ACC112 (cell line): ENCODE results near the gene OTOG.

ENCODE experiments used
- H2AFZ ChIP-seq: fragments of 200-600 bp; sonication (generic); one replicate; pipeline ENCODE4 v1.6.0; 2017; ENCODE audit warnings: antibody characterized with exemption, low read length; ENCODE audit not compliant: unreplicated experiment
- H3K27ac ChIP-seq: fragments of 200-600 bp; sonication (generic); 2 replicates; pipeline ENCODE4 v1.5.1; 2014; ENCODE audit warnings: low read depth, mild to moderate bottlenecking, antibody characterized with exemption, low read length, moderate library complexity
- H3K27me3 ChIP-seq: fragments of 200-600 bp; sonication (generic); 2 replicates; pipeline ENCODE4 v1.6.1; 2014; ENCODE audit warnings: mild to moderate bottlenecking, antibody characterized with exemption, low read length, moderate library complexity, mixed read lengths; ENCODE audit not compliant: insufficient read depth
- H3K36me3 ChIP-seq: fragments of 200-600 bp; sonication (generic); 2 replicates; pipeline ENCODE4 v1.6.1; 2016; ENCODE audit warnings: mild to moderate bottlenecking, antibody characterized with exemption, low read length, moderate library complexity, mixed read lengths; ENCODE audit not compliant: insufficient read depth
- H3K4me1 ChIP-seq: fragments of 200-600 bp; sonication (generic); one replicate; pipeline ENCODE4 v1.6.1; 2016; ENCODE audit warnings: low read length, mixed read lengths; ENCODE audit not compliant: insufficient read depth, unreplicated experiment, control insufficient read depth
- H3K4me3 ChIP-seq: fragments of 200-600 bp; sonication (generic); 2 replicates; pipeline ENCODE4 v1.5.1; 2014; ENCODE audit warnings: mild to moderate bottlenecking, low read depth, low read length
- H3K79me2 ChIP-seq: fragments of 200-600 bp; sonication (generic); one replicate; pipeline ENCODE4 v1.6.0; 2016; ENCODE audit warnings: low read length; ENCODE audit not compliant: control insufficient read depth, unreplicated experiment, insufficient read depth

The OTOG gene

DNA sequence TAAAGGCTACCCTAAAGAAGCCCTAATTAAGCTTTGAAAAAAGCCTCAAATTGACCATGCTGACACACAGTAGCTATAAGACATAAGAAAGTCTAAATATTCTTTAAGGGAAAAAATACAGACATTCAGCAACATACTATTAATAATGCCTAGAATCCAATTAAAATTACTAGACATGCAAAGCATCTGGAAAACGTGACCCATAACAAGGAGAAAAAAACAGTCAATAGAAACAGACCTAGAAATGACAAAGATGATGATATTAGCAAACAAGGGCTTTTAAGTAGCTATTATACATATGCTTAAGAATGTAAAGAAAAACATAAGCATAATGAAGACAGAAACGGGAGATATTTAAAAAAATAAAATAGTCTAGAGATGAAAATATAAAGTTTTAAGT, 108.6 kb downstream of the OTOG start:
- Histone ChIP-seq H3K27ac (no peak overlapping the region), H3K27me3 (no peaks in the 10 kb centered on the region), H3K4me1 (peaks cover 10% of the 10 kb centered on the region), H3K4me3 (no peak overlapping the region), H2AFZ (no peak overlapping the region), H3K36me3 (no peaks in the 10 kb centered on the region), H3K79me2 (no peaks in the 10 kb centered on the region)

DNA sequence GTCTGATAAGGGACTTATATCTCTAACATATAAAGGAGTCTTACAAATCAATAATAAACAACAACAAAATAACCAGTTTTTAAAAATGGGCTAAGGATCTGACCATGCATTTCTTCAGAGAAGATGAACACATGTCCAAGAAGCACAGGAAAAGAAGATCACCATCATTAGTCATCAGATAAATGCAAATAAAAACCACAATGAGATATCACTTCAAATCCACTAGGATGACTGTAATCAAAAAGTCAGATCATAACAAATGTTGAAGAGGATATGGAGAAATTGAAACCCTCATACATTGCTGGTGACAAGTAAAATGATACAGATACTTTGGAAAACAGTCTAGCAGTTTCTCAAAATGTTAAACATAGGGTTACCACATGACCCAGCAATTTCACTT, 111.2 kb downstream of the OTOG start:
- Histone ChIP-seq H3K27me3 (no peaks in the 10 kb centered on the region), H3K79me2 (no peaks in the 10 kb centered on the region), H3K4me3 (no peak overlapping the region), H3K36me3 (no peaks in the 10 kb centered on the region), H3K4me1 (peaks cover 4% of the 10 kb centered on the region), H3K27ac (no peak overlapping the region), H2AFZ (no peak overlapping the region)

DNA sequence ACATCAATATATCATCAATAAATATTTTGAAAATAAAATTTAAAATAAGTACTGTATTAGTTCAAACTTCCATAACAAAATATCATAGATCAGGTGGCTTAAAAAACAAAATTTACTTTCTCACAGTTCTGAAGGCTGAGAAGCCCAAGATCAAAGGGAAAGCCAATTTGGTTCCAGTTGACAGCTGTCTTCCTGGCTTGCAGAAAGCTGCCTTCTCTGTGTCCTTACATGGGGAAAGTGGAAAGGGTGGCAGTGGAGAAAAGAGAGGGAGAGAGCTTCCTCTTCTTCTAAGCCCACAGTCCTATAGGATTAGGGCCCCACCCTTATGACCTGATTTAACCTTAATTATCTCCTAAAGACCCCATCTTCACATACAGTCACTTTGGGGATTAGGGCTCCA, 121.1 kb downstream of the OTOG start:
- Histone ChIP-seq H3K27ac (no peak overlapping the region), H2AFZ (no peak overlapping the region), H3K4me1 (no peaks in the 10 kb centered on the region), H3K79me2 (no peaks in the 10 kb centered on the region), H3K4me3 (no peak overlapping the region), H3K27me3 (peaks cover 75% of the 10 kb centered on the region), H3K36me3 (no peaks in the 10 kb centered on the region)

DNA sequence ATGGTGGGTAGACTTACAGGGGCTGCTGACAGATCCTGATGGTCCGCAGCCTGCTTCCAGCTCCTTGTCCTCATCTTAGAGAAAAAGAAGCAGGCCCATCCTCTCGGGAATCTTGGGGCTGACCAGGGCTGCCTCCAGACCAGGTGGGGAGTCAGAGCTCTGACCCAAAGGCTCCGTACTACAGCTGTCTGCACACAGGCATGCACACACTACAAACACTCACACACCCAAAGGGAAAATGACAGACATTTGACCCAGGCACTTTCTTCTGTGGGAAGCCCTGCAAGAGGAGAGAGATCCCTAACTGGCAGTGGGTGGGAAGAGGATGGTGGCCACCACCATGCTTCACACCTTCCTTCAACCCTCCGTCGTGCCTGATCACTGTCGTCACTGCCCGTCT, 125.4 kb downstream of the OTOG start:
- H3K36me3 ChIP-seq: no peaks in the 10 kb centered on the region
- H3K79me2 ChIP-seq: no peaks in the 10 kb centered on the region
- no peak overlapping the region for H3K27ac ChIP-seq
- H3K4me1 ChIP-seq: peaks cover 14% of the 10 kb centered on the region
- no peak overlapping the region for H3K4me3 ChIP-seq
- peaks cover 65% of the 10 kb centered on the region for H3K27me3 ChIP-seq
- no peak overlapping the region for H2AFZ ChIP-seq

DNA sequence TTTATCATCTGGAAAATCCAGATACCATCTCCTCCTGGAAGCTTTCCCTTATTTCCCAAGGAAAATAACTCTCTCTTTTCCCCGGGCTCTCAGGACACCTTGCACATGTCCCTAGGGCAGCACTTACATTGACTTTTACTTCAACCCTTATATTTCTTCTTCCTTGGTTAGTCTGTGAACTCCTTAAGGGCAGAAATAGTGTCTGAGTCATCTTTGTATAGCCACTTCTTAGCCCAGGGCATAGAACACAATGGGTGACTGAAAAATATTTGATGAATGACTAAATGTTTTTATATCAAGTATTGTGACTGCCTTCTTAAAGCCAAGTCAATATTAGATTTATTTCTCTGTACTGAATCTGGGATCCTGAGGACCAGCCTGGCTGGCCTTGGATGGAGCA, 126.9 kb downstream of the OTOG start:
- Histone ChIP-seq H3K4me1 (peaks cover 14% of the 10 kb centered on the region), H2AFZ (no peak overlapping the region), H3K27me3 (peaks cover 62% of the 10 kb centered on the region), H3K27ac (no peak overlapping the region), H3K79me2 (no peaks in the 10 kb centered on the region), H3K36me3 (no peaks in the 10 kb centered on the region), H3K4me3 (no peak overlapping the region)

DNA sequence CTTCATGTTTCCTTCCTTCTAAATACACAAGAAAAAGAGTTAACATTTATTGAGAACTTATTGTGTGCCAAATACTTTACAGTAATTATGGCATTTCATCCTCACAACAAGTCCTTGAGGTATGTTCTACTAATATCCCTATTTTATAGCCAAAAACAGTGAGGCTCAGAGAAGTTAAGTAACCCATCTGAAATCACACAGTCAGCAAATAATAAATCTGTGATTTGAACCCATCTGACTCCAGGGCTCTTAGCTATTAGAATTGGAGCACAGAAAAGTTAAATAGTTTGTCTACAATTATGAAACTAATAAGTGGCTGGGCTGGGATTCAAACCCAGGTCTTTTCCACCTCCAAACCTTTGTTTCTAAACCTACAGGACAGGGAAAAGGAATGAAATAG, 135.8 kb downstream of the OTOG start:
- H3K4me3 ChIP-seq: no peak overlapping the region
- H3K27ac ChIP-seq: 0 out of 2 replicates have a peak overlapping the region, but pooled peaks have one; percentile 14
- H3K36me3 ChIP-seq: no peaks in the 10 kb centered on the region
- H2AFZ ChIP-seq: no peak overlapping the region
- H3K27me3 ChIP-seq: peaks cover 57% of the 10 kb centered on the region
- H3K79me2 ChIP-seq: no peaks in the 10 kb centered on the region
- peaks cover 14% of the 10 kb centered on the region for H3K4me1 ChIP-seq

DNA sequence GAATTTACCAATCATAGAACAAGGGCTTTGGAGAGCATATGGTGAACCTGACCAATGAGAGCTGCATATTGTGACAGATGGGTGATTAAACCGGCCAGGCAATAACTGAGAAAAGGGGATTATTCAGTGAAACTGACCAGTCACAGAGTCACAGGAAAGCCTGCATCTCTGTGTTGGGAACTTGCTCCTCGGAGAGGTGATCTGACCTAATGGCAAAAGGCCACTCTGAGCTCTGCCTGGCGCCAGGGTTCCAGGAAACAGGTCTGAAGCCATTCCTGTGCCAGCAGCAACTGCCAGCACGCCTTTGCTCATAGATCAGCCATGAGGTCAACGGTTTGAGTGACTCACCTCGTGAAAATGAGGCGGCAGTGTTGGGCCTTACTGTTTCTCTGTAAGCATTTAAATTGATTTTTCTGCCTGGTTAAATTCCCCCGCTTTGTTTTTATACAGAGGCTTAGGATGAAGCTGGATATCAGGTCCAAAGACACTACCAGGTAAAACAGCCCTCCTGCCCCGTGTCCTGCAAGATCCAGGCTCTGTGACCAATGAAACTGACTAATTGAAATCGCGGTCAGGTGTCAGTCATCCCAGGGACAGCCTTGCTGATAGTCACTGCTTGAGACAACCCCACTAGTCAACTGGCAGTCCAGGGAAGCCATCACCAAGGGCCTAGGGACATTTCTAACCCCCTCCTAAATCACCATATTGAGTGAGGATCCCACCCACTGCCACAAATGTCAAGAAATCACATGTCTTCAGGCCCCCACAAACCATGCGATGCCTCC, 136.5 kb downstream of the OTOG start:
- H3K4me3 ChIP-seq: no peak overlapping the region
- H2AFZ ChIP-seq: no peak overlapping the region
- peaks cover 14% of the 10 kb centered on the region for H3K4me1 ChIP-seq
- no peaks in the 10 kb centered on the region for H3K36me3 ChIP-seq
- 0 out of 2 replicates have a peak overlapping the region, but pooled peaks have one; percentile 14 for H3K27ac ChIP-seq
- peaks cover 60% of the 10 kb centered on the region for H3K27me3 ChIP-seq
- H3K79me2 ChIP-seq: no peaks in the 10 kb centered on the region

DNA sequence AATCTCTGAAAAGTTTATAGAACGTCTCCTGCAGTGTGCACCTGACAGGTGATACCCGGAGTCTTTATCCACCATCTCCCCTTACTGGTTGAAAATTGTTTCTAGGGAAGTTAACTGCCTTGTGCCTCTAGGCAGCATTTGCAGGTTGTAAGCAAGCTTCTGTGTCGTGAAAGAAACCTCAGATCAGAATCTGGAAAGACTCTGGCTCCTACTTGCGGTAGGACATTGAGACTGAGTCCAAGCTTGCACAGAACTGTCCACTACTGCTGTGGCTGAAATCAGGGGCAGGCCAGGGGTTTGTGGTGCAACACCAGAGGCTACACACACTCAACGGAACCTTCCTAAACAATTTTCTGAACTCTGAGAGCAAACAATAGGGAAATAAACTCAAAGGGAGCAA, 137.5 kb downstream of the OTOG start:
- Histone ChIP-seq H3K4me3 (no peak overlapping the region), H3K36me3 (no peaks in the 10 kb centered on the region), H2AFZ (no peak overlapping the region), H3K27me3 (peaks cover 62% of the 10 kb centered on the region), H3K79me2 (no peaks in the 10 kb centered on the region), H3K27ac (no peak overlapping the region), H3K4me1 (peaks cover 14% of the 10 kb centered on the region)

DNA sequence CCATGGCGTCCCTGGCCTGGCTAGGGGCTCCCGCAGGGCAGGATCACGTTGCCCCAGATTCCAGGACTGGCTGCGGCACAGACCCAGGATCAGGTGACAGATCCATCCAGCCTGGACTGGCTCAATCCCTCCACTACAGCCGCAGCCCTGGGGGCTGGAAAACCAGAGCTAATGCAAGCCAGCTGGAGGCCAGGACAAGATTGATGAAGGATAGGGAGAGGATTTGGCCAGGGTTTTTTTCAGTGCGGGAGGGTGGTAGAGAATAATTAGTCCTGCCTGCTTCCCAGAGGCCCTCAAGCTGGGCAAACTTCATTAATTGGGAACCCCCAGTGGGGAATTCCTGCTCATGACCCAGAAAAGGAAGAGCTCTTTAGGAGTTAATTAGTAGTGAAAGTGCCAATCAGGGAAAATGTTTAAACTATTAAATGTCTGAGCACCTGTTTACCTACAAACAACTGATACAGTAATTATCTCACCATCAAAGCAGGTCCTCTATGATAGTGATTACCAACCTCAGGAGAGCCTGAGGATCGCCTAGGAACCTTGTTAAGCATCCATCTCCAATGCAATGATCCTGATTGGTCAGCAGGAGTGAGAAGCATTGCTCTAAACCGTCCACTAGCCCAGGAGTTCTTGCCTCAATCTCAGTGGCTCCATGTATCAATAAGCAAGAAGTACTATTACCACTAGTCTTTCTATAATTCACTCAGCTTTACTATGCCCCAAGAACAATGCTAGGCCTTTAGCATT, 139.3 kb downstream of the OTOG start:
- Histone ChIP-seq H3K4me3 (no peak overlapping the region), H3K4me1 (peaks cover 14% of the 10 kb centered on the region), H3K36me3 (no peaks in the 10 kb centered on the region), H2AFZ (no peak overlapping the region), H3K79me2 (no peaks in the 10 kb centered on the region), H3K27ac (no peak overlapping the region), H3K27me3 (peaks cover 69% of the 10 kb centered on the region)

DNA sequence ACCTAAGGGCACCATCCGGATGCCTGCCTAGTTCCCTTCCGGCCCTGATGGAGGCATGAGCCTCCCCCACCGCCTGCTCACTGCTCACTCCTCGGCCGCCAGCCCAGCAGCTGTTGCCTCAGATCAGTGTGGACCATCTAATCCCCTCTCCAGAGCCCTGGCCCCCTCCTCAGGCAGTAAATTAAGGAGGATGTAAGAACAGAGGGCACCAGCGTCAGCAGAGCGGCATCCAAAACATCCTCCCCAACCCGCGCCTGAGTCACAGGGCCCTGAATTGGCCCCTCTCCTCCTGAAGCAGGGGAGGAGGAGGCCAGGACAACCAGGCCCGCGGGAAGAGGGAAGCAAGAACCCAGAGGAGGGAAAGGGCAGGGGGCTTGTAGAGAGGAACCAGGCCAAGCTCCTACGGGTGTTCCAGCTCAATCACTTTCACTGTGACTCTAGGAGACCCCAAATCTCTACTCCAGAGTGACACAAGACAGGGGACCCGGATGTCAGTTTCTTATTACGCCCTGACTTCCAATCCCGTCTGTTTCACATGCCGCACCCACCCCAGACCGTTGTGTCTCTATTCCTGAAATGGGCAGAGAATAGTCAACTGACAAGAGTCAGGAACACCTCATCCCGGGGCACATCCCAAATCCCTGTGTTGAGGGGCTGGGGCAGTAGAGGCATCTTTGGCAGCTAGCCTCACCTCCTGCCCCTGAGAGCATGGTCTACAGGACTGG, 141.0 kb downstream of the OTOG start:
- H3K27ac ChIP-seq: no peak overlapping the region
- H3K79me2 ChIP-seq: no peaks in the 10 kb centered on the region
- H3K4me3 ChIP-seq: no peak overlapping the region
- H3K4me1 ChIP-seq: peaks cover 10% of the 10 kb centered on the region
- no peak overlapping the region for H2AFZ ChIP-seq
- H3K36me3 ChIP-seq: no peaks in the 10 kb centered on the region
- H3K27me3 ChIP-seq: peaks cover 84% of the 10 kb centered on the region
